MM.1S (cell line): Measurements from ENCODE around the gene PLCH2.

Experiments
- DNase-seq: peaks from one replicate; pipeline ENCODE4 v3.0.0-alpha.2; 2015
- H2AFZ ChIP-seq: fragments of 300-600 bp; sonication (generic); 2 replicates; pipeline ENCODE4 v1.6.0; 2016; ENCODE audit warnings: antibody characterized with exemption, low read length
- H3F3A ChIP-seq: fragments of 300-600 bp; sonication (generic); 2 replicates; pipeline ENCODE4 v1.6.1; 2016; ENCODE audit warnings: mild to moderate bottlenecking, antibody characterized with exemption, low read length, moderate library complexity, mixed read lengths; ENCODE audit not compliant: insufficient read depth
- H3K27ac ChIP-seq: fragments of 300-600 bp; sonication (generic); 2 replicates; pipeline ENCODE4 v1.5.1; 2016; ENCODE audit warnings: mild to moderate bottlenecking, low read length
- H3K27me3 ChIP-seq: fragments of 300-600 bp; sonication (generic); replicated peaks from 2 replicates; pipeline ENCODE4 v1.6.0; 2016; ENCODE audit warnings: low read length; ENCODE audit not compliant: insufficient read depth
- H3K36me3 ChIP-seq: fragments of 300-600 bp; sonication (generic); replicated peaks from 2 replicates; pipeline ENCODE4 v1.6.1; 2016; ENCODE audit warnings: mild to moderate bottlenecking, low read length, mixed read lengths; ENCODE audit not compliant: insufficient read depth
- H3K4me1 ChIP-seq: fragments of 300-600 bp; sonication (generic); 2 replicates; pipeline ENCODE4 v1.6.1; 2016; ENCODE audit warnings: low read length, mixed read lengths
- H3K4me2 ChIP-seq: fragments of 300-600 bp; sonication (generic); 2 replicates; pipeline ENCODE4 v1.6.0; 2016; ENCODE audit warnings: low read depth, low read length
- H3K4me3 ChIP-seq: fragments of 300-600 bp; sonication (generic); 2 replicates; pipeline ENCODE4 v1.5.1; 2016; ENCODE audit warnings: low read length, mixed read lengths
- H3K79me2 ChIP-seq: fragments of 300-600 bp; sonication (generic); 2 replicates; pipeline ENCODE4 v1.6.1; 2016; ENCODE audit warnings: mixed run types, low read length, mixed read lengths
- H3K9ac ChIP-seq: fragments of 300-600 bp; sonication (generic); 2 replicates; pipeline ENCODE4 v1.6.1; 2016; ENCODE audit warnings: low read length, mixed read lengths
- H3K9me2 ChIP-seq: fragments of 300-600 bp; sonication (generic); replicated peaks from 2 replicates; pipeline ENCODE4 v1.6.1; 2016; ENCODE audit warnings: mild to moderate bottlenecking, low read length, mixed read lengths; ENCODE audit not compliant: insufficient read depth
- H3K9me3 ChIP-seq: fragments of 300-600 bp; sonication (generic); replicated peaks from 2 replicates; pipeline ENCODE4 v1.6.1; 2016; ENCODE audit warnings: mild to moderate bottlenecking, low read length, mixed read lengths; ENCODE audit not compliant: insufficient read depth
- H4K20me1 ChIP-seq: fragments of 300-600 bp; sonication (generic); 2 replicates; pipeline ENCODE4 v1.6.1; 2016; ENCODE audit warnings: mild to moderate bottlenecking, low read length, moderate library complexity, mixed read lengths; ENCODE audit not compliant: insufficient read depth
- CTCF ChIP-seq: fragments of 300-600 bp; sonication (generic); IDR thresholded peaks from 2 replicates; pipeline ENCODE4 v1.5.1; 2016; ENCODE audit warnings: antibody characterized with exemption, low read length, mixed read lengths
- EZH2 ChIP-seq: fragments of 300-600 bp; sonication (generic); optimal IDR thresholded peaks from 2 replicates; pipeline ENCODE3; 2017; ENCODE audit warnings: low read depth, mild to moderate bottlenecking, antibody characterized with exemption, low read length, mixed read lengths
- EZH2phosphoT487 ChIP-seq: fragments of 300-600 bp; sonication (generic); IDR thresholded peaks from 2 replicates; pipeline ENCODE4 v1.6.1; 2018; ENCODE audit warnings: antibody characterized with exemption, low read length

Gene PLCH2

GRCh38 chr1:2533365-2533764, 57.3 kb downstream of the PLCH2 start:
- Histone ChIP-seq H3K27me3 (peaks cover 77% of the 10 kb centered on the region), H3K27ac (no peak overlapping the region), H3K9ac (no peak overlapping the region), H3K9me3 (no peaks in the 10 kb centered on the region), H3K79me2 (no peaks in the 10 kb centered on the region), H3F3A (no peaks in the 10 kb centered on the region), H3K4me3 (no peak overlapping the region), H3K9me2 (no peaks in the 10 kb centered on the region), H2AFZ (no peak overlapping the region), H4K20me1 (no peaks in the 10 kb centered on the region), H3K36me3 (no peaks in the 10 kb centered on the region), H3K4me1 (no peaks in the 10 kb centered on the region), H3K4me2 (no peak overlapping the region)
- DNase-seq: no peak
- TF ChIP-seq CTCF (no peak), EZH2 (no peak), EZH2phosphoT487 (no peak)

- no peaks in the 10 kb centered on the region for H4K20me1 ChIP-seq
- H3K27me3 ChIP-seq: peaks cover 73% of the 10 kb centered on the region
- H3K9me3 ChIP-seq: no peaks in the 10 kb centered on the region
- no peak overlapping the region for H3K9ac ChIP-seq
- no peak for DNase-seq
- H3K4me1 ChIP-seq: no peaks in the 10 kb centered on the region
- no peaks in the 10 kb centered on the region for H3F3A ChIP-seq
- no peak overlapping the region for H3K4me3 ChIP-seq
- H3K9me2 ChIP-seq: no peaks in the 10 kb centered on the region
- no peak overlapping the region for H2AFZ ChIP-seq
- no peak overlapping the region for H3K27ac ChIP-seq
- H3K36me3 ChIP-seq: no peaks in the 10 kb centered on the region
- no peaks in the 10 kb centered on the region for H3K79me2 ChIP-seq
- H3K4me2 ChIP-seq: no peak overlapping the region
- TF ChIP-seq EZH2phosphoT487 (no peak), EZH2 (no peak), CTCF (no peak)
These were observed 58.2 kb downstream of the PLCH2 start for GRCh38 chr1:2534315-2534686.

GRCh38 chr1:2534687-2535441, 58.8 kb downstream of the PLCH2 start:
- no peaks in the 10 kb centered on the region for H3K9me3 ChIP-seq
- no peaks in the 10 kb centered on the region for H3K36me3 ChIP-seq
- peaks cover 71% of the 10 kb centered on the region for H3K27me3 ChIP-seq
- no peak overlapping the region for H3K27ac ChIP-seq
- H3K4me3 ChIP-seq: no peak overlapping the region
- no peak overlapping the region for H3K9ac ChIP-seq
- H3K4me1 ChIP-seq: no peaks in the 10 kb centered on the region
- no peak overlapping the region for H2AFZ ChIP-seq
- no peak for DNase-seq
- H3F3A ChIP-seq: no peaks in the 10 kb centered on the region
- no peaks in the 10 kb centered on the region for H3K79me2 ChIP-seq
- no peak overlapping the region for H3K4me2 ChIP-seq
- H3K9me2 ChIP-seq: no peaks in the 10 kb centered on the region
- no peak for TF ChIP-seq CTCF
- no peak for TF ChIP-seq EZH2
- TF ChIP-seq EZH2phosphoT487: no peak
- no peaks in the 10 kb centered on the region for H4K20me1 ChIP-seq
